Gastrocnemius medialis (tissue), 4 donors: ENCODE results near the gene COBLL1.

Source experiments
- CTCF ChIP-seq, 5 experiments: fragments of 450-650 bp in 3 of 5; fragments of 200-600 bp in 2 of 5; sonication (generic) in 2 of 5; IDR thresholded peaks in 4 of 5; conservative IDR thresholded peaks in 1 of 5; 1 replicate in 4 of 5; 2 replicates in 1 of 5; pipeline ENCODE4 v1.5.1; 2016 to 2019; ENCODE audit warnings: antibody characterized with exemption in 5 of 5, mild to moderate bottlenecking in 3 of 5, moderate library complexity in 3 of 5
- POLR2A ChIP-seq, 2 donors: fragments of 450-650 bp; IDR thresholded peaks; one replicate each; pipeline ENCODE4 v1.6.1; 2017; ENCODE audit warnings: antibody characterized with exemption in 2 of 2, mild to moderate bottlenecking in 2 of 2, moderate library complexity in 2 of 2

DNA sequence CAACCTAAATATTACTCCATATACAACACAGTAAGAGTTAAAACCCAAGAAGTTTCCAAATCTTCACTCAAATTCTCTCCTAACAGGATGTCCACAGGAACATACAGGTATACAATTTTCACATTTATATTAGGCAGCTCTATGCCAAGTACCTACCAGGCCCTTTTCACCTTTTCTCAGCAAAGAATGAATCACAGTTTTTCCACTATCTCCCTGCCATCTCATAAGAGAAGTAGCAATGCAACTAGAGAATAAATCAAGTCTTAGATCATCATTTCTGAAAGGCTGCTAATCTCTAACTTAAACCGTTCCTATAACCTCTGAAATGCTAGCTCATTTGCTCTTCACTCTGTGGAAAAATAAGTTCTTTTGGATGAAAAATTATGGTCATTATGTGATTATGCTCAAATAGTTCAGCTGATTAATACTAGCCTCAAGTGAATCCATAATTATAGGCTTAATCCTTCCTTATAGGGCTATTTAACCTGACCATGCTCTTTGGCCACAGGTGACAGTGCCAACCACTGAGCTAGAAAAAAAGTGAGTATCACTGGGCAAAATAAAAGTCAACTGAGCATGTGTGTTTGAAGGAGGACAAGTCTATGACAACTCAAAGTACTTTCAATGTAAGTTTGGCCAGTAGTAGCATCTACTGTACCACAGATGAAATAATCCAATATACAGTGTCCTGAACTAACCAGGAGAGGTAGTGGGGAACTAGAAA lies 79.7 kb downstream of the COBLL1 start:
- TF ChIP-seq CTCF (IDR thresholded peaks at IDR 0.05 in 4 of 5, conservative IDR thresholded peaks at IDR 0.05 in 1 of 5): no peak
- TF ChIP-seq POLR2A (IDR thresholded peaks at IDR 0.05): no peak
